Measurements from ENCODE around the gene PCARE. TPM values are rescaled to one million over a fixed set of nuclear protein-coding genes. Genes with fewer than 3 reads are reported as not detected.

The PCARE gene
- total and polyA plus RNA-seq, 4 donors = not detected

GRCh38 chr2:29071032-29071975 is 3.0 kb downstream of the PCARE start:
- TF ChIP-seq RAD21 (IDR thresholded peaks at IDR 0.05) = no peak
- TF ChIP-seq MAX (IDR thresholded peaks at IDR 0.05) = no peak
- TF ChIP-seq RXRA (IDR thresholded peaks at IDR 0.05) = no peak
- TF ChIP-seq FOXA2 (IDR thresholded peaks at IDR 0.05) = no peak
- TF ChIP-seq SP1 (IDR thresholded peaks at IDR 0.05) = no peak
- TF ChIP-seq ZBTB33 (IDR thresholded peaks at IDR 0.05) = no peak
- TF ChIP-seq CTCF (IDR thresholded peaks at IDR 0.05; ENCODE audit: low read depth, low read length, missing input control) = no peak
- TF ChIP-seq JUND (IDR thresholded peaks at IDR 0.05) = no peak
- no peak for TF ChIP-seq NR2F2 (IDR thresholded peaks at IDR 0.05)
- no peak for TF ChIP-seq REST (IDR thresholded peaks at IDR 0.05)
- TF ChIP-seq YY1 (IDR thresholded peaks at IDR 0.05) = no peak
- TF ChIP-seq FOXA1 (IDR thresholded peaks at IDR 0.05) = no peak
- no peak for TF ChIP-seq EGR1 (IDR thresholded peaks at IDR 0.05; ENCODE audit: low read depth in 2 of 2)
- no peak for TF ChIP-seq HNF4G (IDR thresholded peaks at IDR 0.05)
- TF ChIP-seq ATF3 (IDR thresholded peaks at IDR 0.05) = no peak
- Histone ChIP-seq H3K36me3 (ENCODE audit: control insufficient read depth in 4 of 4, insufficient read depth in 3 of 4, low read depth in 1 of 4, low read length in 3 of 4) (no peaks in the 10 kb centered on the region), H3K9me3 (ENCODE audit: control insufficient read depth in 4 of 4, low read length in 3 of 4) (no peaks in the 10 kb centered on the region), H3K4me1 (ENCODE audit: control insufficient read depth in 4 of 4, insufficient read depth in 4 of 4, low read length in 3 of 4) (no peaks in the 10 kb centered on the region), H3K4me3 (ENCODE audit: low read depth in 1 of 3, low read length in 3 of 3) (no peak overlapping the region), H3K27ac (ENCODE audit: low read depth in 1 of 2, low read length in 2 of 2) (no peak overlapping the region), H3K27me3 (ENCODE audit: control insufficient read depth in 4 of 4, insufficient read depth in 4 of 4, low read length in 3 of 4) (no peaks in the 10 kb centered on the region), H3K9ac (ENCODE audit: low read depth in 1 of 2, low read length in 2 of 2) (no peak overlapping the region)
- 82% methylated on average over 19 of the region's 19 CpGs for WGBS
- DNase-seq (ENCODE audit: low spot score) = no peak
